K562 (cell line): ENCODE measurements around the gene EIF3K.

Experiments used
- CBFA2T3 ChIP-seq: fragments of 450-650 bp; IDR thresholded peaks from 2 replicates; pipeline ENCODE4 v1.6.1; 2017
- DPF2 ChIP-seq: fragments of 450-650 bp; IDR thresholded peaks from 2 replicates; pipeline ENCODE4 v1.6.1; 2016
- EGR1 ChIP-seq: fragments of 450-650 bp; conservative IDR thresholded peaks from 2 replicates; pipeline ENCODE4 v1.6.1; 2017; ENCODE audit warnings: mild to moderate bottlenecking
- HDAC6 ChIP-seq: IDR thresholded peaks from 2 replicates; pipeline ENCODE4 v1.6.1; 2012; ENCODE audit warnings: low read depth, mild to moderate bottlenecking, control low read depth, inconsistent platforms, low read length, moderate library complexity
- MEF2A ChIP-seq: IDR thresholded peaks from 2 replicates; pipeline ENCODE4 v1.6.1; 2011; ENCODE audit warnings: low read depth, mild to moderate bottlenecking, low read length, moderate library complexity; ENCODE audit not compliant: control insufficient read depth
- MYC ChIP-seq, 2 experiments: fragments of 250-450 bp in 1 of 2; sonication (Bioruptor Pico) in 1 of 2; IDR thresholded peaks; 2 replicates each; pipeline versions ENCODE4 v1.5.1 to v1.6.1; 2012 to 2021; ENCODE audit warnings: low read depth in 2 of 2, borderline replicate concordance in 1 of 2, improper control_type of control experiment in 1 of 2, low read length in 1 of 2, mild to moderate bottlenecking in 1 of 2, moderate library complexity in 1 of 2
- SP2 ChIP-seq: IDR thresholded peaks from 2 replicates; pipeline ENCODE4 v1.6.1; 2011; ENCODE audit warnings: mild to moderate bottlenecking, low read depth, low read length, moderate library complexity; ENCODE audit not compliant: poor library complexity, severe bottlenecking; ENCODE audit errors: extremely low read depth
- TAF7 ChIP-seq: fragments of 450-650 bp; IDR thresholded peaks from 2 replicates; pipeline ENCODE4 v1.6.1; 2016; ENCODE audit warnings: missing genetic modification characterization, missing compliant biosample characterization
- ZBTB1 ChIP-seq: sonication (generic); formaldehyde crosslinking; IDR thresholded peaks from 2 replicates; pipeline ENCODE4 v1.8.1; 2023; ENCODE audit warnings: missing genetic modification reagents, low read depth, mild to moderate bottlenecking, borderline replicate concordance
- ZNF253 ChIP-seq: fragments of 250-450 bp; sonication (Bioruptor Pico); conservative IDR thresholded peaks from 2 replicates; pipeline ENCODE4 v1.6.1; 2021; ENCODE audit warnings: mild to moderate bottlenecking
- ZNF274 ChIP-seq: IDR thresholded peaks from 2 replicates; pipeline ENCODE4 v1.6.1; 2011; ENCODE audit warnings: low read depth, mild to moderate bottlenecking, low read length, moderate library complexity, borderline replicate concordance
- TF ChIP-seq, protein P1 (sequence below): fragments of 450-650 bp; IDR thresholded peaks from 2 replicates; pipeline ENCODE4 v1.6.1; 2018; ENCODE audit not compliant: partially characterized antibody
- TF ChIP-seq, protein P2 (sequence below): fragments of 450-650 bp; IDR thresholded peaks from 2 replicates; pipeline ENCODE4 v1.6.1; 2016; ENCODE audit warnings: low read depth, mild to moderate bottlenecking, moderate library complexity
- TF ChIP-seq, protein P3 (sequence below): sonication (generic); formaldehyde crosslinking; IDR thresholded peaks from 2 replicates; pipeline ENCODE4 v1.5.0; 2020; ENCODE audit warnings: missing genetic modification reagents

DNA sequence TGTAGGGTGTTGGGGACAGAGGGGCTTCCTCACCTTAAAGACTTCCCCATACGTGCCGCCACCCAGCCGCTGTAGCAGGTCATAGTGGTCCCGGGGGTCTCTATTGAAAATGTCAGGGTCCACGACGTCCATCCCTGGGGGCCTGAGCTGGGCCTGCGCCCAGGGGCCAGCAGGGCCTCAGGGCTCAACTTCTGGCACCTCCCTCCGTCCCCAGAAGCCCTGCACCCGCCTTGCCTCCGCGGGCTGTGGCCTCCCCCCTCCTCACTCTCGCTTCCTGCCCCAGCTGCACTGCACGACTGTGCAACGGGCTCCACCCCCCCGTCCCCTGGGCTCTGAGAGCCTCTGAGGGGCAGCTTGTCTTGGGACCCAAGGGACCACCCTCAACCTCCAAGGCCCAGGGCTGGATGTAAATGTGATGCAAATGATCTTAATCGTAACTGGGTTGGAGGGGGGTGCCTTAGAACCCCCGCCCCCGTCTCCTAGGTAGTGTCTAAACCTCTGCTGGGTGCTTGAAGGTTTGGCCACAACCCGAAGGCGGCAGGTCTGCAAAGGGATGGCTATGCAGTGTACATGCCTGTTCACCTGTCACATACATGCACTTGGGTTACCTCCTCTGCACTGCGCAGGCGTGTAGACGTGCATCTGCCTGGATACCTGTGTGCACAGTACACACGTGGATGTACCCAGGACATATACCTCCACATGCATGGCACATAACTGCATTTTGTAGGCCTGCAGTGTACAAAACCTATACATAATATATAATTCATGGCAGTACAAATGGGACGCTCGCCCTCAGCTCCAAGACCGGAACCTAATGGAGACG, 1.0 kb upstream of the EIF3K start, which contains the start of gene MAP4K1:
- TF ChIP-seq ZNF274 (no peak), SP2 (no peak), DPF2 (no peak), EGR1 (0 out of 2 replicates have a peak, but pooled peaks have one; percentile 14), MEF2A (no peak), CBFA2T3 (no peak), ZNF253 (no peak), TAF7 (tag) (no peak), HDAC6 (no peak), ZBTB1 (CRISPR knock-in tag) (no peak), MYC (IDR thresholded peaks at IDR 0.05; ENCODE audit: low read depth, low read length) (no peak), MYC (CRISPR knock-in tag; IDR thresholded peaks at IDR 0.05; ENCODE audit: borderline replicate concordance, low read depth) (no peak)
- TF ChIP-seq, protein P1, sequence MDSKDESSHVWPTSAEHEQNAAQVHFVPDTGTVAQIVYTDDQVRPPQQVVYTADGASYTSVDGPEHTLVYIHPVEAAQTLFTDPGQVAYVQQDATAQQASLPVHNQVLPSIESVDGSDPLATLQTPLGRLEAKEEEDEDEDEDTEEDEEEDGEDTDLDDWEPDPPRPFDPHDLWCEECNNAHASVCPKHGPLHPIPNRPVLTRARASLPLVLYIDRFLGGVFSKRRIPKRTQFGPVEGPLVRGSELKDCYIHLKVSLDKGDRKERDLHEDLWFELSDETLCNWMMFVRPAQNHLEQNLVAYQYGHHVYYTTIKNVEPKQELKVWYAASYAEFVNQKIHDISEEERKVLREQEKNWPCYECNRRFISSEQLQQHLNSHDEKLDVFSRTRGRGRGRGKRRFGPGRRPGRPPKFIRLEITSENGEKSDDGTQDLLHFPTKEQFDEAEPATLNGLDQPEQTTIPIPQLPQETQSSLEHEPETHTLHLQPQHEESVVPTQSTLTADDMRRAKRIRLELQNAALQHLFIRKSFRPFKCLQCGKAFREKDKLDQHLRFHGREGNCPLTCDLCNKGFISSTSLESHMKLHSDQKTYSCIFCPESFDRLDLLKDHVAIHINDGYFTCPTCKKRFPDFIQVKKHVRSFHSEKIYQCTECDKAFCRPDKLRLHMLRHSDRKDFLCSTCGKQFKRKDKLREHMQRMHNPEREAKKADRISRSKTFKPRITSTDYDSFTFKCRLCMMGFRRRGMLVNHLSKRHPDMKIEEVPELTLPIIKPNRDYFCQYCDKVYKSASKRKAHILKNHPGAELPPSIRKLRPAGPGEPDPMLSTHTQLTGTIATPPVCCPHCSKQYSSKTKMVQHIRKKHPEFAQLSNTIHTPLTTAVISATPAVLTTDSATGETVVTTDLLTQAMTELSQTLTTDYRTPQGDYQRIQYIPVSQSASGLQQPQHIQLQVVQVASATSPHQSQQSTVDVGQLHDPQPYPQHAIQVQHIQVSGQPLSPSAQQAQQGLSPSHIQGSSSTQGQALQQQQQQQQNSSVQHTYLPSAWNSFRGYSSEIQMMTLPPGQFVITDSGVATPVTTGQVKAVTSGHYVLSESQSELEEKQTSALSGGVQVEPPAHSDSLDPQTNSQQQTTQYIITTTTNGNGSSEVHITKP = no peak
- TF ChIP-seq, protein P2, sequence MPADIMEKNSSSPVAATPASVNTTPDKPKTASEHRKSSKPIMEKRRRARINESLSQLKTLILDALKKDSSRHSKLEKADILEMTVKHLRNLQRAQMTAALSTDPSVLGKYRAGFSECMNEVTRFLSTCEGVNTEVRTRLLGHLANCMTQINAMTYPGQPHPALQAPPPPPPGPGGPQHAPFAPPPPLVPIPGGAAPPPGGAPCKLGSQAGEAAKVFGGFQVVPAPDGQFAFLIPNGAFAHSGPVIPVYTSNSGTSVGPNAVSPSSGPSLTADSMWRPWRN = no peak
- TF ChIP-seq, protein P3, sequence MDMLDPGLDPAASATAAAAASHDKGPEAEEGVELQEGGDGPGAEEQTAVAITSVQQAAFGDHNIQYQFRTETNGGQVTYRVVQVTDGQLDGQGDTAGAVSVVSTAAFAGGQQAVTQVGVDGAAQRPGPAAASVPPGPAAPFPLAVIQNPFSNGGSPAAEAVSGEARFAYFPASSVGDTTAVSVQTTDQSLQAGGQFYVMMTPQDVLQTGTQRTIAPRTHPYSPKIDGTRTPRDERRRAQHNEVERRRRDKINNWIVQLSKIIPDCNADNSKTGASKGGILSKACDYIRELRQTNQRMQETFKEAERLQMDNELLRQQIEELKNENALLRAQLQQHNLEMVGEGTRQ (CRISPR knock-in tag) = no peak
